Panc1 (cell line): ENCODE results near the gene FBXW11. TPM values are rescaled to one million over a fixed set of nuclear protein-coding genes. Genes with fewer than 3 reads are reported as not detected.

Source experiments
- ATAC-seq: fragments of 200-7000 bp; cut with Tn5 transposase; 2 replicates; pipeline ENCODE4 v1.9.1; 2020; ENCODE audit warnings: mild to moderate bottlenecking, moderate library complexity
- BruUV-seq: library from RNA; stranded (reverse); fragments of 400-500 nt; replicated peaks from 2 replicates; lab custom pipeline; 2021; lab: Mats Ljungman, UMichigan
- CTCF ChIA-PET: fragments of 300-600 bp; sonication (Branson Sonifier 250); formaldehyde crosslinking; loops from one replicate; lab custom pipeline; 2022; ENCODE audit warnings: antibody characterized with exemption; lab: Charles Lee
- POLR2A ChIA-PET: fragments of 300-600 bp; sonication (Branson Sonifier 250); formaldehyde crosslinking; loops from one replicate; lab custom pipeline; 2022; ENCODE audit warnings: antibody characterized with exemption; lab: Charles Lee
- DNase-seq: peaks from one replicate; pipeline ENCODE4 v3.0.0-alpha.2; 2010; ENCODE audit warnings: low read depth, low spot score
- H3K27ac ChIP-seq: 2 replicates; pipeline ENCODE4 v1.5.1; 2011; ENCODE audit warnings: mild to moderate bottlenecking, low read length, inconsistent platforms
- H3K27me3 ChIP-seq: fragments of 200-500 bp; sonication (Bioruptor generic); 2 replicates; pipeline ENCODE4 v1.6.0; 2014; ENCODE audit warnings: low read length, inconsistent platforms; ENCODE audit not compliant: control insufficient read depth, insufficient read depth
- H3K36me3 ChIP-seq: fragments of 200-500 bp; sonication (Bioruptor generic); 2 replicates; pipeline ENCODE4 v1.5.1; 2014; ENCODE audit warnings: inconsistent platforms, mild to moderate bottlenecking, low read length, moderate library complexity; ENCODE audit not compliant: control insufficient read depth, insufficient read depth
- H3K4me1 ChIP-seq: 2 replicates; pipeline ENCODE4 v1.5.1; 2011; ENCODE audit warnings: inconsistent platforms, mild to moderate bottlenecking, low read length, moderate library complexity; ENCODE audit not compliant: control insufficient read depth, insufficient read depth
- H3K4me3 ChIP-seq, 2 experiments: 2 replicates each; pipeline ENCODE4 v1.5.1; 2011 to 2012; ENCODE audit warnings: low read depth in 2 of 2, low read length in 2 of 2, mild to moderate bottlenecking in 2 of 2, inconsistent platforms in 1 of 2, moderate library complexity in 1 of 2
- H3K9me3 ChIP-seq: fragments of 200-500 bp; sonication (Bioruptor generic); 2 replicates; pipeline ENCODE4 v1.5.1; 2014; ENCODE audit warnings: low read depth, mild to moderate bottlenecking, inconsistent platforms, low read length, moderate library complexity; ENCODE audit not compliant: control insufficient read depth, insufficient read depth
- POLR2AphosphoS5 ChIP-seq: IDR thresholded peaks from 2 replicates; pipeline ENCODE4 v1.6.1; 2012; ENCODE audit warnings: mild to moderate bottlenecking, low read depth, low read length, moderate library complexity
- SIN3A ChIP-seq: IDR thresholded peaks from 2 replicates; pipeline ENCODE4 v1.6.1; 2012; ENCODE audit warnings: low read depth, mild to moderate bottlenecking, low read length, moderate library complexity, borderline replicate concordance; ENCODE audit not compliant: insufficient read depth
- TCF7L2 ChIP-seq: IDR thresholded peaks from 2 replicates; pipeline ENCODE4 v1.6.1; 2011; ENCODE audit warnings: mild to moderate bottlenecking, low read depth, low read length, inconsistent platforms
- in situ Hi-C: cut with HindIII; loops from 2 replicates; pipeline ENCODE4 v1.10.0; 2016; ENCODE audit warnings: low sequenced_read_pairs, low pct_unique_long_range_greater_than_20kb
- intact Hi-C: fragments of 100-400 bp; cut with micrococcal nuclease; formaldehyde crosslinking; loops from one replicate; pipeline ENCODE4 v1.10.0; 2022; ENCODE audit not compliant: unreplicated experiment
- total RNA-seq: library from RNA; stranded (reverse); gene quantifications from one replicate; pipeline ENCODE4 v1.2.1, GENCODE V29; 2021; ENCODE audit not compliant: unreplicated experiment
- TF ChIP-seq, protein P1 (sequence below): fragments of 450-650 bp; IDR thresholded peaks from 2 replicates; pipeline ENCODE4 v1.5.1; 2017; ENCODE audit warnings: mild to moderate bottlenecking
- TF ChIP-seq, protein P2 (sequence below), 2 experiments: IDR thresholded peaks; 2 replicates each; pipeline ENCODE4 v1.6.1; 2011 to 2012; ENCODE audit warnings: low read depth in 2 of 2, control low read depth in 1 of 2, low read length in 1 of 2, mild to moderate bottlenecking in 1 of 2, moderate library complexity in 1 of 2; ENCODE audit not compliant: insufficient read depth in 1 of 2

FBXW11 gene
- total RNA-seq, 1 experiment from 2014 or later = 111 TPM

DNA sequence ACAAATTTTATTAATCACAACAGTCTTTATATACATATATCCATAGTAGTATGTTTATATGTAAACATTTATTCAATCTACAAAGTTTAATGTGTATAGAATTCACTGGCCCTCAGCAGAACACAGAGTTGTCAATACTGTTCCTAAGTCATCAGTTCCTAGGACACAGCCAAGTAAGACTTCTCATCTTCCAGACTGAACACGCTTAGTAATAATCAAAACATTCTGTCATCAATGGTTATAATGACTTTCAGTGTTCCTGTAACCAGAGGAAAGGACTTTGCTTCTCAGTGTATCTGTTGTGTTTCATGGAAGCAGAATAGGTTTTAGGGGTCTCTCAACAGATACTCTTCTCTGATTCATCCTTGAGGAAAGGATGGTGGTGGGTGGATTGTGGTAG, 138.7 kb downstream of the FBXW11 start:
- TF ChIP-seq, protein P1, sequence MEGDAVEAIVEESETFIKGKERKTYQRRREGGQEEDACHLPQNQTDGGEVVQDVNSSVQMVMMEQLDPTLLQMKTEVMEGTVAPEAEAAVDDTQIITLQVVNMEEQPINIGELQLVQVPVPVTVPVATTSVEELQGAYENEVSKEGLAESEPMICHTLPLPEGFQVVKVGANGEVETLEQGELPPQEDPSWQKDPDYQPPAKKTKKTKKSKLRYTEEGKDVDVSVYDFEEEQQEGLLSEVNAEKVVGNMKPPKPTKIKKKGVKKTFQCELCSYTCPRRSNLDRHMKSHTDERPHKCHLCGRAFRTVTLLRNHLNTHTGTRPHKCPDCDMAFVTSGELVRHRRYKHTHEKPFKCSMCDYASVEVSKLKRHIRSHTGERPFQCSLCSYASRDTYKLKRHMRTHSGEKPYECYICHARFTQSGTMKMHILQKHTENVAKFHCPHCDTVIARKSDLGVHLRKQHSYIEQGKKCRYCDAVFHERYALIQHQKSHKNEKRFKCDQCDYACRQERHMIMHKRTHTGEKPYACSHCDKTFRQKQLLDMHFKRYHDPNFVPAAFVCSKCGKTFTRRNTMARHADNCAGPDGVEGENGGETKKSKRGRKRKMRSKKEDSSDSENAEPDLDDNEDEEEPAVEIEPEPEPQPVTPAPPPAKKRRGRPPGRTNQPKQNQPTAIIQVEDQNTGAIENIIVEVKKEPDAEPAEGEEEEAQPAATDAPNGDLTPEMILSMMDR = no peak
- no peak for TF ChIP-seq SIN3A
- no peak for TF ChIP-seq POLR2AphosphoS5
- TF ChIP-seq, protein P2, sequence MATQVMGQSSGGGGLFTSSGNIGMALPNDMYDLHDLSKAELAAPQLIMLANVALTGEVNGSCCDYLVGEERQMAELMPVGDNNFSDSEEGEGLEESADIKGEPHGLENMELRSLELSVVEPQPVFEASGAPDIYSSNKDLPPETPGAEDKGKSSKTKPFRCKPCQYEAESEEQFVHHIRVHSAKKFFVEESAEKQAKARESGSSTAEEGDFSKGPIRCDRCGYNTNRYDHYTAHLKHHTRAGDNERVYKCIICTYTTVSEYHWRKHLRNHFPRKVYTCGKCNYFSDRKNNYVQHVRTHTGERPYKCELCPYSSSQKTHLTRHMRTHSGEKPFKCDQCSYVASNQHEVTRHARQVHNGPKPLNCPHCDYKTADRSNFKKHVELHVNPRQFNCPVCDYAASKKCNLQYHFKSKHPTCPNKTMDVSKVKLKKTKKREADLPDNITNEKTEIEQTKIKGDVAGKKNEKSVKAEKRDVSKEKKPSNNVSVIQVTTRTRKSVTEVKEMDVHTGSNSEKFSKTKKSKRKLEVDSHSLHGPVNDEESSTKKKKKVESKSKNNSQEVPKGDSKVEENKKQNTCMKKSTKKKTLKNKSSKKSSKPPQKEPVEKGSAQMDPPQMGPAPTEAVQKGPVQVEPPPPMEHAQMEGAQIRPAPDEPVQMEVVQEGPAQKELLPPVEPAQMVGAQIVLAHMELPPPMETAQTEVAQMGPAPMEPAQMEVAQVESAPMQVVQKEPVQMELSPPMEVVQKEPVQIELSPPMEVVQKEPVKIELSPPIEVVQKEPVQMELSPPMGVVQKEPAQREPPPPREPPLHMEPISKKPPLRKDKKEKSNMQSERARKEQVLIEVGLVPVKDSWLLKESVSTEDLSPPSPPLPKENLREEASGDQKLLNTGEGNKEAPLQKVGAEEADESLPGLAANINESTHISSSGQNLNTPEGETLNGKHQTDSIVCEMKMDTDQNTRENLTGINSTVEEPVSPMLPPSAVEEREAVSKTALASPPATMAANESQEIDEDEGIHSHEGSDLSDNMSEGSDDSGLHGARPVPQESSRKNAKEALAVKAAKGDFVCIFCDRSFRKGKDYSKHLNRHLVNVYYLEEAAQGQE (IDR thresholded peaks at IDR 0.05; ENCODE audit: insufficient read depth in 1 of 2, low read depth in 2 of 2, low read length in 1 of 2) = no peak
- no peak for TF ChIP-seq TCF7L2
- no peaks in the 10 kb centered on the region; the same call in 1 of the 2 replicates for H3K4me1 ChIP-seq
- H3K36me3 ChIP-seq = peaks cover 27% of the 10 kb centered on the region
- POLR2A ChIA-PET = no interaction called here
- CTCF ChIA-PET = no interaction called here
- no peaks in the 10 kb centered on the region for H3K9me3 ChIP-seq
- no peak for DNase-seq
- in situ Hi-C loops (loop anchor here (25.0 kb wide), 1 partner anchor 455 kb away; the partner anchor contains the start of gene FGF18), intact Hi-C loops (no loop called here)
- no TSS peak for BruUV-seq
- H3K27me3 ChIP-seq = no peaks in the 10 kb centered on the region
- no peak overlapping the region for H3K4me3 ChIP-seq
- no peak for ATAC-seq
- no peak overlapping the region for H3K27ac ChIP-seq

DNA sequence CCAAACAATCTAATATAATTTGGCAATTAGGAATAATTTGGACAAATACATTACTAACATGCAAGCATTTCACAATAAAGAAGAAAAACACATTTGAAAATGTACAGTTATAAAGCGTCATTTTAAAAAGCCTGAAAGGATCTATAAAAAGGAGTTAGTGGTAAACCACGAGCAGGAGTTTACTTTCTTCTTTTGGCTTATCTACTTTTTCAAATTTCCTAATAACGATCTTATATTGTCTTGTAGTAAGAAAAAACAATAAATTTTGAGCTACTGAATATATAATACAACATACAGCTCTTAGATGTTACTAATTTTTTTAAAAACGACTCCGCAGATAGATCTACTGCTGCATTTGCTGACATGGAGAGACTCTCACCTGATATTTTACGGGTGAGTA, 141.0 kb downstream of the FBXW11 start:
- Histone ChIP-seq H3K27me3 (no peaks in the 10 kb centered on the region), H3K9me3 (no peaks in the 10 kb centered on the region), H3K4me1 (no peaks in the 10 kb centered on the region; the same call in 1 of the 2 replicates), H3K27ac (no peak overlapping the region), H3K36me3 (peaks cover 27% of the 10 kb centered on the region), H3K4me3 (no peak overlapping the region)
- POLR2A ChIA-PET = interaction anchor here (0.6 kb wide), 1 partner anchor 459 kb away, joined by 8 read pairs; no protein-coding TSS in a partner anchor
- DNase-seq = no peak
- BruUV-seq = no TSS peak
- no peak for ATAC-seq
- TF ChIP-seq, protein P2 (IDR thresholded peaks at IDR 0.05; ENCODE audit: insufficient read depth in 1 of 2, low read depth in 2 of 2, low read length in 1 of 2) = no peak
- no peak for TF ChIP-seq POLR2AphosphoS5
- TF ChIP-seq, protein P1 = no peak
- TF ChIP-seq TCF7L2 = no peak
- in situ Hi-C loops = loop anchor here (25.0 kb wide), 1 partner anchor 453 kb away; the partner anchor contains the start of gene FGF18
- intact Hi-C loops = no loop called here
- CTCF ChIA-PET = no interaction called here
